HG03064 (cell line): ENCODE data around the gene PDIA3.
"Not testable (repeated sequence)": the region's sequence is repeated elsewhere in the genome, so short reads cannot be mapped to it uniquely, and the experiment has no call there.

Experiments used
- ATAC-seq: cut with Tn5 transposase; IDR thresholded peaks from one replicate; pipeline ENCODE4 v1.9.1; 2021; ENCODE audit warnings: low read depth; ENCODE audit not compliant: unreplicated experiment

The PDIA3 gene

GRCh38 chr15:43746245-43746902, at the start of gene PDIA3:
TSS of gene PDIA3 (plus strand) at chr15:43746438. CDS start at chr15:43746540, 102 bp downstream.
- ATAC-seq: peak; percentile 54

GRCh38 chr15:43702174-43702573, 44.1 kb upstream of the PDIA3 start:
- ATAC-seq: no peak

GRCh38 chr15:43702701-43703424, 43.4 kb upstream of the PDIA3 start:
- ATAC-seq: no peak

- not testable (repeated sequence) for ATAC-seq
These were observed 35.7 kb upstream of the PDIA3 start for GRCh38 chr15:43710431-43711131.

- ATAC-seq: no peak
These were observed 23.1 kb upstream of the PDIA3 start for GRCh38 chr15:43723151-43723550.

- not testable (repeated sequence) for ATAC-seq
These were observed 19.9 kb upstream of the PDIA3 start for GRCh38 chr15:43726306-43726705.

GRCh38 chr15:43728053-43728725, 18.0 kb upstream of the PDIA3 start:
- ATAC-seq: not testable (repeated sequence)

- ATAC-seq: peak; percentile 44
These were observed 10.8 kb upstream of the PDIA3 start for GRCh38 chr15:43735416-43735815.

- peak; percentile 18 for ATAC-seq
These were observed 668 bp downstream of the PDIA3 start for GRCh38 chr15:43746903-43747309.

GRCh38 chr15:43748376-43748775, 2.1 kb downstream of the PDIA3 start:
- ATAC-seq: no peak

GRCh38 chr15:43749690-43750345, 3.6 kb downstream of the PDIA3 start:
- ATAC-seq: no peak

GRCh38 chr15:43751885-43752284, 5.6 kb downstream of the PDIA3 start:
- no peak for ATAC-seq

- ATAC-seq: no peak
These were observed 16.6 kb downstream of the PDIA3 start for GRCh38 chr15:43762824-43763223.

GRCh38 chr15:43763819-43764446, 17.7 kb downstream of the PDIA3 start:
- ATAC-seq: no peak

GRCh38 chr15:43769584-43770228, 23.5 kb downstream of the PDIA3 start:
- ATAC-seq: no peak

GRCh38 chr15:43771816-43772215, 25.6 kb downstream of the PDIA3 start:
- no peak for ATAC-seq

- no peak for ATAC-seq
These were observed 26.4 kb downstream of the PDIA3 start for GRCh38 chr15:43772624-43773023.

- ATAC-seq: no peak
These were observed 27.8 kb downstream of the PDIA3 start for GRCh38 chr15:43774062-43774461.

- no peak for ATAC-seq
These were observed 29.2 kb downstream of the PDIA3 start for GRCh38 chr15:43775411-43775965.
